Naive thymus-derived CD4-positive, alpha-beta T cell (primary cell): ENCODE measurements around the gene IL17D. TPM values are rescaled to one million over a fixed set of nuclear protein-coding genes. Genes with fewer than 3 reads are reported as not detected.
"Not testable (repeated sequence)": the region's sequence is repeated elsewhere in the genome, so short reads cannot be mapped to it uniquely, and the experiment has no call there.

Experiments
- ATAC-seq: fragments of 150-1000 bp; cut with Tn5 transposase; 2 replicates; pipeline ENCODE4 v1.10.0; 2021; ENCODE audit warnings: mild to moderate bottlenecking, moderate library complexity
- CTCF ChIA-PET: fragments of 350-600 bp; sonication (Branson Sonifier 250); formaldehyde crosslinking; loops from one replicate; lab custom pipeline; 2021; ENCODE audit warnings: antibody characterized with exemption; lab: Charles Lee
- POLR2A ChIA-PET: fragments of 350-600 bp; sonication (Branson Sonifier 250); formaldehyde crosslinking; loops from one replicate; lab custom pipeline; 2021; ENCODE audit warnings: antibody characterized with exemption, inconsistent platforms; lab: Charles Lee
- DNase-seq, 9 donors: peaks; one replicate each; pipeline versions ENCODE4 v3.0.0 to v3.0.0-alpha.2; 2020 to 2022; ENCODE audit warnings: mixed read lengths in 1 of 9
- H3K27ac ChIP-seq: one replicate; pipeline ENCODE4 v1.7.0; 2013; ENCODE audit warnings: mild to moderate bottlenecking, low read depth, low read length, moderate library complexity
- H3K27me3 ChIP-seq, 2 donors: one replicate each; pipeline ENCODE4 v1.7.0; 2013; ENCODE audit warnings: low read length in 2 of 2, mild to moderate bottlenecking in 2 of 2, moderate library complexity in 2 of 2; ENCODE audit not compliant: control insufficient read depth in 2 of 2, insufficient read depth in 2 of 2
- H3K36me3 ChIP-seq, 3 experiments: 1 replicate in 2 of 3; 2 replicates in 1 of 3; pipeline ENCODE4 v1.7.0; 2013; ENCODE audit warnings: low read length in 3 of 3, mild to moderate bottlenecking in 3 of 3, moderate library complexity in 1 of 3; ENCODE audit not compliant: insufficient read depth in 3 of 3, control insufficient read depth in 2 of 3
- H3K4me1 ChIP-seq, 2 donors: one replicate each; pipeline ENCODE4 v1.7.0; 2013; ENCODE audit warnings: low read length in 2 of 2, mild to moderate bottlenecking in 2 of 2, moderate library complexity in 1 of 2; ENCODE audit not compliant: control insufficient read depth in 2 of 2, insufficient read depth in 2 of 2
- H3K4me3 ChIP-seq: 2 replicates; pipeline ENCODE4 v1.7.0; 2013; ENCODE audit warnings: mild to moderate bottlenecking, low read length
- H3K9me3 ChIP-seq, 3 experiments: 1 replicate in 2 of 3; 2 replicates in 1 of 3; pipeline ENCODE4 v1.7.0; 2013; ENCODE audit warnings: low read length in 3 of 3; ENCODE audit not compliant: control insufficient read depth in 2 of 3
- H3K27ac Mint-ChIP-seq, 9 donors: one replicate each; pipeline ENCODE4 v1.8.0; 2020 to 2022; ENCODE audit warnings: mixed read lengths in 9 of 9, mild to moderate bottlenecking in 8 of 9, moderate library complexity in 5 of 9, inconsistent platforms in 2 of 9
- H3K27me3 Mint-ChIP-seq, 5 donors: one replicate each; pipeline ENCODE4 v1.8.0; 2021 to 2022; ENCODE audit warnings: mixed read lengths in 5 of 5, mild to moderate bottlenecking in 1 of 5
- H3K36me3 Mint-ChIP-seq, 5 donors: one replicate each; pipeline ENCODE4 v1.8.0; 2020 to 2022; ENCODE audit warnings: mixed read lengths in 5 of 5, mild to moderate bottlenecking in 3 of 5, inconsistent platforms in 1 of 5
- H3K4me1 Mint-ChIP-seq, 7 donors: one replicate each; pipeline ENCODE4 v1.8.0; 2020 to 2022; ENCODE audit warnings: mixed read lengths in 7 of 7, mild to moderate bottlenecking in 3 of 7, inconsistent platforms in 1 of 7
- H3K4me3 Mint-ChIP-seq, 10 donors: one replicate each; pipeline ENCODE4 v1.8.0; 2020 to 2022; ENCODE audit warnings: mild to moderate bottlenecking in 10 of 10, mixed read lengths in 10 of 10, moderate library complexity in 6 of 10, inconsistent platforms in 2 of 10
- H3K9me3 Mint-ChIP-seq, 11 donors: one replicate each; pipeline ENCODE4 v1.8.0; 2020 to 2022; ENCODE audit warnings: mixed read lengths in 11 of 11, mild to moderate bottlenecking in 4 of 11, inconsistent platforms in 1 of 11, moderate library complexity in 1 of 11
- intact Hi-C, 2 donors: fragments of 100-400 bp; cut with micrococcal nuclease; formaldehyde crosslinking; loops; one replicate each; pipeline ENCODE4 v1.15.1; 2023
- polyA plus RNA-seq, 2 donors: library from polyadenylated mRNA; unstranded; fragments of 300-500 nt; fragmentation: Illumina TruSeq; gene quantifications; one replicate each; pipeline ENCODE4 v1.2.3, GENCODE V29; 2021
- total RNA-seq, 6 experiments: library from RNA in 5 of 6; stranded (reverse) in 5 of 6; gene quantifications; 1 replicate in 5 of 6; 2 replicates in 1 of 6; pipeline ENCODE4 v1.2.3 and lab custom pipeline; 2021 to 2026

Gene IL17D
- total and polyA plus RNA-seq, 7 experiments from 2014 or later, result 0.10 to 0.32 (median 0.19) TPM; not detected in 4

DNA sequence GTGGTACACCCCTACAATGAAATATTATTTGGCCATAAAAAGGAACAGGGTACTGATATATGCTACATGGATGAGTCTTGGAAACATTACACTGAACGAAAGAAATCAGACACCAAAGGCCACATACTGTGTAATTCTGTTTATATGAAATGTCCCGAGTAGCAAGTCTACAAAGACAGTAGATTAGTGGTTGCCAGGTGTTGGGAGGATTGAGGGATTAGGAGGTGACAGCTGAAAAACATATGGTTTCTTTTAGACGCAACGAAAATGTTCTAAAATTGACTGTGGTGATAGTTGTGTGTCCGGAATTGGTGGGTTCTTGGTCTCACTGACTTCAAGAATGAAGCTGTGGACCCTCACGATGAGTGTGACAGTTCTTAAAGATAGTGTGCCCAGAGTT, 35.1 kb downstream of the IL17D start:
- Histone ChIP-seq H3K27me3 (no peaks in the 10 kb centered on the region), H3K4me1 (no peaks in the 10 kb centered on the region), H3K9me3 (peaks cover 0 to 7% (median 0%) of the 10 kb centered on the region in 3 experiments), H3K27ac (no peak overlapping the region), H3K36me3 (no peaks in the 10 kb centered on the region), H3K4me3 (no peak overlapping the region)
- no peak for ATAC-seq
- POLR2A ChIA-PET, result no interaction called here
- no peak for DNase-seq
- peaks cover 0 to 28% (median 6%) of the 10 kb centered on the region in 11 donors for H3K9me3 Mint-ChIP-seq
- peaks cover 0 to 5% (median 0%) of the 10 kb centered on the region in 7 donors for H3K4me1 Mint-ChIP-seq
- H3K36me3 Mint-ChIP-seq, result peaks cover 4 to 43% (median 28%) of the 10 kb centered on the region in 5 donors
- CTCF ChIA-PET, result no interaction called here
- no peak overlapping the region for H3K4me3 Mint-ChIP-seq
- intact Hi-C loops, result no loop called here
- no peak overlapping the region for H3K27ac Mint-ChIP-seq
- H3K27me3 Mint-ChIP-seq, result no peaks in the 10 kb centered on the region

DNA sequence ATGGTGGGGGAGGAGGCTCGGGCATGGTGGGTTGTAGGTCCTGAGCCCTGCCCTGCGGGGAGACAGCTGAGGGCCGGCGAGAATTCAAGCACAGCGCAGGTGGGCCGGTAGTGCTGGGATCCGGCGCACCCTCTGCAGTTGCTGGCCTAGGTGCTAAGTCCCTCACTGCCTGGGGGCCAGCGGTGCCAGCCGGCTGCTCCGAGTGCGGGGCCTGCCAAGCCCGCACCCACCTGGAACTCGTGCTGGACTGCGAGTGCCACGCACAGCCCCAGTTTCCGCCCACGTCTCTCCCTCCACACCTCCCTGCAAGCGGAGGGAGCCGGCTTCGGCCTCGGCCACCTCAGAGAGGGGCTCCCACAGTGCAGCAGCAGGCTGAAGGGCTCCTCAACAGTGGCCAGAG, 36.5 kb downstream of the IL17D start:
- Histone ChIP-seq H3K36me3 (no peaks in the 10 kb centered on the region), H3K4me3 (no peak overlapping the region), H3K9me3 (peaks cover 0 to 7% (median 0%) of the 10 kb centered on the region in 3 experiments), H3K27me3 (no peaks in the 10 kb centered on the region), H3K4me1 (no peaks in the 10 kb centered on the region), H3K27ac (no peak overlapping the region)
- no peak overlapping the region for H3K27ac Mint-ChIP-seq
- ChIA-PET CTCF (interaction anchor here (0.6 kb wide), 1 partner anchor 813 kb away, joined by 3 read pairs; no protein-coding TSS in a partner anchor), POLR2A (no interaction called here)
- H3K36me3 Mint-ChIP-seq, result peaks cover 4 to 37% (median 27%) of the 10 kb centered on the region in 5 donors
- H3K4me3 Mint-ChIP-seq, result no peak overlapping the region
- peaks cover 0 to 5% (median 0%) of the 10 kb centered on the region in 7 donors for H3K4me1 Mint-ChIP-seq
- H3K27me3 Mint-ChIP-seq, result no peaks in the 10 kb centered on the region
- DNase-seq (no peak), ATAC-seq (no peak)
- intact Hi-C loops, result no loop called here
- peaks cover 0 to 42% (median 8%) of the 10 kb centered on the region in 11 donors for H3K9me3 Mint-ChIP-seq

DNA sequence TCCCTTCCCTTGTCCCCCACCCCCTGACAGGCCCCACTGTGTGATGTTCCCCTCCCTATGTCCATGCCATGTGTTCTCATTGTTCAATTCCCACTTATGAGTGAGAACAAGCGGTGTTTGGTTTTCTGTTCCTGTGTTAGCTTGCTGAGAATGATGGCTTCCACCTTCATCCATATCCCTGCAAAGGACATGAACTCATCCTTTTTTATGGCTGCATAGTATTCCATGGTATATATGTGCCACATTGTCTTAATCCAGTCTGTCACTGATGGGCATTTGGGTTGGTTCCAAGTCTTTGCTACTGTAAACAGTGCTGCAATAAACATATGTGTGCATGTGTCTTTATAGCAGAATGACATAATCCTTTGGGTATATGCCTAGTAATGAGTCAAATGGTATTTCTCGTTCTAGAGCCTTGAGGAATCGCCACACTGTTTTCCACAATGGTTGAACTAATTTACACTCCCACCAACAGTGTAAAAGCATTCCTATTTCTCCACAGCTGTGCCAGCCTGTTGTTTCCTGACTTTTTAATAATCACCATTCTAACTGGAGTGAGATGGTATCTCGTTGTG, 40.4 kb downstream of the IL17D start:
- H3K27me3 ChIP-seq, H3K27ac ChIP-seq, ATAC-seq, CTCF ChIA-PET, H3K4me1 ChIP-seq, H3K4me1 Mint-ChIP-seq, intact Hi-C loops, H3K27me3 Mint-ChIP-seq, H3K4me3 Mint-ChIP-seq, H3K4me3 ChIP-seq, H3K27ac Mint-ChIP-seq, DNase-seq, POLR2A ChIA-PET, H3K9me3 ChIP-seq, H3K36me3 ChIP-seq: not testable (repeated sequence)
- peaks cover 12 to 44% (median 41%) of the 10 kb centered on the region in 5 donors for H3K36me3 Mint-ChIP-seq
- H3K9me3 Mint-ChIP-seq, result peaks cover 7 to 68% (median 21%) of the 10 kb centered on the region in 11 donors

DNA sequence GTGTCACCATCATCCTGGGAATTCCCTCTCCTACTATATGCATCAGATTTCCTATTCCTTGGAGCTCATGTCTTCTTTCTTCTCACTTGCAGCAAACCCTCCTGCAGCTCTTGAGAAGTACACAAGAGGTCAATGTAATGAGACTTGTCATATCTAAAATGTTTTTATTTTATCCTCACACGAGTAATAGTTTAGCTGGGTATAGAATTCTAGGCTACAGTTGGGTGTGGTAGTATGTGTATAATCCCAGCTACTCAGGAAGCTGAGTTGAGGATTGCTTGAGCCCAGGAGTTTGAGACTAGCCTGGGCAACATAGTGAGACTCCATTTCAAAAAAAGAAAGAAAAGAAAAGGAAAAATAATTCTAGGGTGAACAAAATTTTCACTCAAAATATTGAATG, 45.9 kb downstream of the IL17D start:
- no peaks in the 10 kb centered on the region for H3K27me3 Mint-ChIP-seq
- Histone ChIP-seq H3K9me3 (peaks cover 0 to 33% (median 3%) of the 10 kb centered on the region in 3 experiments), H3K4me1 (no peaks in the 10 kb centered on the region), H3K36me3 (no peaks in the 10 kb centered on the region), H3K27me3 (no peaks in the 10 kb centered on the region), H3K4me3 (no peak overlapping the region), H3K27ac (no peak overlapping the region)
- ChIA-PET CTCF (no interaction called here), POLR2A (no interaction called here)
- H3K9me3 Mint-ChIP-seq, result peaks cover 13 to 93% (median 50%) of the 10 kb centered on the region in 11 donors
- DNase-seq (no peak), ATAC-seq (no peak)
- no peak overlapping the region for H3K27ac Mint-ChIP-seq
- intact Hi-C loops, result no loop called here
- H3K36me3 Mint-ChIP-seq, result peaks cover 26 to 59% (median 51%) of the 10 kb centered on the region in 5 donors
- H3K4me3 Mint-ChIP-seq, result no peak overlapping the region
- H3K4me1 Mint-ChIP-seq, result no peaks in the 10 kb centered on the region

DNA sequence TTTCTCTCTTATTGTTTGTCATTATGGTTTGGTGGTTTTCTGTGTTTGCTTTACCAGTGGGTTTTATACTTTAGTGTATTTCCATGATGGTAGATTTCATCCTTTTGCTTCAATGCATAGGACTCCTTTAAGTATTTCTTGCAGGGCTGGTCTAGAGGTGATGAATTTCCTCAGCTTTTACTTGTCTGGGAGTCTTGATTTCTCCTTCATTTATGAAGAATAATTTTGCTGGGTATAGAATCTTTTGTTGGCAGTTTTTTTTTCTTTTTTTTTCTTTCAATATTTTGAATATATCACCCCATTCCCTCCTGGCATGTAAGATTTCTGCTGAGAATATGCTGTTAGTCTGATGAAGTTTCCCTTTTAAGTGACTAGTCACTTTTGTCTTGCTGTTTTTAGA, 50.5 kb downstream of the IL17D start:
- no peaks in the 10 kb centered on the region for H3K4me1 ChIP-seq
- CTCF ChIA-PET, result interaction anchor here (0.5 kb wide), 1 partner anchor 173 kb away, joined by 3 read pairs; no protein-coding TSS in a partner anchor
- no peak for ATAC-seq
- Mint-ChIP-seq H3K27me3 (no peaks in the 10 kb centered on the region), H3K36me3 (peaks cover 24 to 66% (median 56%) of the 10 kb centered on the region in 5 donors), H3K27ac (no peak overlapping the region), H3K9me3 (peaks cover 14 to 77% (median 37%) of the 10 kb centered on the region in 11 donors), H3K4me1 (peaks cover 0 to 5% (median 0%) of the 10 kb centered on the region in 7 donors), H3K4me3 (no peak overlapping the region)
- no peak overlapping the region for H3K27ac ChIP-seq
- intact Hi-C loops, result no loop called here
- no peaks in the 10 kb centered on the region for H3K27me3 ChIP-seq
- no peak overlapping the region for H3K4me3 ChIP-seq
- H3K9me3 ChIP-seq, result peaks cover 0 to 32% (median 3%) of the 10 kb centered on the region in 3 experiments
- no peak for DNase-seq
- POLR2A ChIA-PET, result no interaction called here
- peaks cover 0 to 8% (median 0%) of the 10 kb centered on the region in 3 experiments for H3K36me3 ChIP-seq

DNA sequence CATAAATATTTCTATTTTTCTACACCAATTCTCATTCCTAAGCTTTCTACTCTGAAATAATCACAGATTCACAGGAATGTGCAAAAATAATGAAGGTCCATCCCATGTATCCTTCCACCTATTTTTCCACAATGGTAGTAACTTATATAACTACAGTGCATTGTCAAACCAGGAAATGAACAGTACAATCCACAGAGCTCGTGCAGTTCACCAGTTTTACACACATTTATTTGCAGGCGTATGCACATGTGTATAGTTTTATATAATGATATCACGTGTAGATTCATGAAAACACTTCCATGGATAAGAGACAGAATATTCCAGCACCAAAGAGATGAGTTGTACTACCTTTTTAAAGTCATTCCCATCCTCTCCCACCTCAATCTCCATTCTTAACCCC, 57.4 kb downstream of the IL17D start:
- POLR2A ChIA-PET, result no interaction called here
- peaks cover 0 to 13% (median 6%) of the 10 kb centered on the region in 11 donors for H3K9me3 Mint-ChIP-seq
- peaks cover 0 to 8% (median 0%) of the 10 kb centered on the region in 3 experiments for H3K36me3 ChIP-seq

More for the DNA sequence above, 57.4 kb downstream of the IL17D start:
- no peaks in the 10 kb centered on the region for H3K9me3 ChIP-seq
- CTCF ChIA-PET, result no interaction called here
- no peaks in the 10 kb centered on the region for H3K4me1 ChIP-seq
- DNase-seq, result no peak
- H3K27me3 ChIP-seq, result no peaks in the 10 kb centered on the region
- no peak overlapping the region for H3K27ac ChIP-seq
- Mint-ChIP-seq H3K4me1 (peaks cover 0 to 6% (median 0%) of the 10 kb centered on the region in 7 donors), H3K36me3 (peaks cover 7 to 33% (median 22%) of the 10 kb centered on the region in 5 donors), H3K27me3 (no peaks in the 10 kb centered on the region), H3K27ac (no peak overlapping the region), H3K4me3 (no peak overlapping the region)
- intact Hi-C loops, result no loop called here
- no peak overlapping the region for H3K4me3 ChIP-seq
- ATAC-seq, result no peak
